ENCODE measurements around the gene MAP2. TPM values are rescaled to one million over a fixed set of nuclear protein-coding genes. Genes with fewer than 3 reads are reported as not detected.

Gene MAP2
- total RNA-seq, 1 donor from 2014 or later = 8.2 TPM

DNA sequence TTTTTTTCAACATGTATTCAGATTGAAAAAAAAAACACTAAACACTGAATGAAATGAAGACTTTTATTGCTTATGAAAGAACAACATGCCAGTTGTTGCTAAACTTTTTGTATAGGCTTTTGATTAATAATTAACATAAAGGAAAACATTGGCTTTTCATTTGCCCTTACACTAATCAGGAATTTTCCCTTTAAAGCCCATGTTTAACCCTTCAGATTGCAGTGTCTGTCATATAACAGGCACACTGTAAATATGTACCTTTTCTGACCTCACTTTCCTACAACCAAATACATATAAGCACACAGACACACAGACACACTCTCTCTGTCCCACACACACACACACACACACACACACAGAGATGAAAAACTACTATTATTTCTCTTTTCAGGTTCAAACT lies 84.4 kb downstream of the MAP2 start:
- TF ChIP-seq, protein P1, sequence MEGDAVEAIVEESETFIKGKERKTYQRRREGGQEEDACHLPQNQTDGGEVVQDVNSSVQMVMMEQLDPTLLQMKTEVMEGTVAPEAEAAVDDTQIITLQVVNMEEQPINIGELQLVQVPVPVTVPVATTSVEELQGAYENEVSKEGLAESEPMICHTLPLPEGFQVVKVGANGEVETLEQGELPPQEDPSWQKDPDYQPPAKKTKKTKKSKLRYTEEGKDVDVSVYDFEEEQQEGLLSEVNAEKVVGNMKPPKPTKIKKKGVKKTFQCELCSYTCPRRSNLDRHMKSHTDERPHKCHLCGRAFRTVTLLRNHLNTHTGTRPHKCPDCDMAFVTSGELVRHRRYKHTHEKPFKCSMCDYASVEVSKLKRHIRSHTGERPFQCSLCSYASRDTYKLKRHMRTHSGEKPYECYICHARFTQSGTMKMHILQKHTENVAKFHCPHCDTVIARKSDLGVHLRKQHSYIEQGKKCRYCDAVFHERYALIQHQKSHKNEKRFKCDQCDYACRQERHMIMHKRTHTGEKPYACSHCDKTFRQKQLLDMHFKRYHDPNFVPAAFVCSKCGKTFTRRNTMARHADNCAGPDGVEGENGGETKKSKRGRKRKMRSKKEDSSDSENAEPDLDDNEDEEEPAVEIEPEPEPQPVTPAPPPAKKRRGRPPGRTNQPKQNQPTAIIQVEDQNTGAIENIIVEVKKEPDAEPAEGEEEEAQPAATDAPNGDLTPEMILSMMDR (IDR thresholded peaks at IDR 0.05; ENCODE audit: insufficient read depth, low read length, severe bottlenecking) = no peak
- FAIRE-seq (no peak), DNase-seq (ENCODE audit: low read depth) (no peak)
- no peak overlapping the region for H3K4me3 ChIP-seq (ENCODE audit: low read depth, low read length)
- H3K27me3 ChIP-seq (ENCODE audit: control insufficient read depth, insufficient read depth, low read length) = no peaks in the 10 kb centered on the region
- H3K36me3 ChIP-seq (ENCODE audit: control insufficient read depth, insufficient read depth, low read length) = no peaks in the 10 kb centered on the region

DNA sequence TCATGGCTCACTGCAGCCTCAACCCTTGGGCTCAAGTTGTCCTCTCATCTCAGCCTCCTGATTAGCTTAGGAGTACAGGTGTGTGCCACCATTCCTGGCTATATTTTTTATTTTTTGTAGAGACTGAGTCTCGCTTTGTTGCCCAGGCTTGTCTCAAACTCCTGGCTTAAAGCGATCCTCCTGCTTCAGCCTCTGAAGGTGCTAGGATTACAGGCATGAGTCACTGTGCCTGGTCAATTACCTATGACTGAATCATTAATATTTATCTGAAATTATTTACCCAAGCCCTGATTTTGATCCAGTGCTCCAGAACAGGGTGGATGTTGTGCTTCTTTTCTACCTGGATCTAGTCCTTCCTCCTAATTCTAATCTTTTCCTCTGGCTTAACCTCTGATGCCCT lies 87.8 kb downstream of the MAP2 start:
- DNase-seq (ENCODE audit: low read depth) (peak; percentile 68), FAIRE-seq (no peak)

DNA sequence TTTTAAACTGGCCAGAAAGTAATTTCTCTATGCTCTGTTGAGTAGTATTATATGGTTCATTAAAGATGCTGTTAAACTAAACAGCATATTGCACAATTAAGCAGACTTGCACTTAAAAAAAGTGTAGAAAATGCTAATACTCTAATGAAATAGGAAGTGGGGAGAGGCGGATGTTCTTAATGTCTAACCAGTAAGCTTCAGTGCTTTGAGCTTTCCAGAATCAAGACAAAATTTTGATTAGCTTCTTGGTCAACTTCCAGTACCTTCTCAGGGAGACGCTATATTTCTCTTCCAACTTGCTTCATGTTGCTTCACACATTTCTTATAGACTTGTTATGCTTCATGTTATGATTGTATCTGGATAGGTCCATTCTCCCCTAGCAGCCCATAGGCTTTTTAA lies 89.1 kb downstream of the MAP2 start:
- Histone ChIP-seq H3K36me3 (ENCODE audit: control insufficient read depth, insufficient read depth, low read length) (no peaks in the 10 kb centered on the region), H3K27me3 (ENCODE audit: control insufficient read depth, insufficient read depth, low read length) (no peaks in the 10 kb centered on the region), H3K4me3 (ENCODE audit: low read depth, low read length) (no peak overlapping the region)
- TF ChIP-seq, protein P1 (IDR thresholded peaks at IDR 0.05; ENCODE audit: insufficient read depth, low read length, severe bottlenecking) = no peak
- DNase-seq (ENCODE audit: low read depth) (no peak), FAIRE-seq (no peak)

More for the DNA sequence above, 87.8 kb downstream of the MAP2 start:
- H3K36me3 ChIP-seq (ENCODE audit: control insufficient read depth, insufficient read depth, low read length) = no peaks in the 10 kb centered on the region
- no peaks in the 10 kb centered on the region for H3K27me3 ChIP-seq (ENCODE audit: control insufficient read depth, insufficient read depth, low read length)
- TF ChIP-seq, protein P1 (IDR thresholded peaks at IDR 0.05; ENCODE audit: insufficient read depth, low read length, severe bottlenecking) = no peak
- no peak overlapping the region for H3K4me3 ChIP-seq (ENCODE audit: low read depth, low read length)

DNA sequence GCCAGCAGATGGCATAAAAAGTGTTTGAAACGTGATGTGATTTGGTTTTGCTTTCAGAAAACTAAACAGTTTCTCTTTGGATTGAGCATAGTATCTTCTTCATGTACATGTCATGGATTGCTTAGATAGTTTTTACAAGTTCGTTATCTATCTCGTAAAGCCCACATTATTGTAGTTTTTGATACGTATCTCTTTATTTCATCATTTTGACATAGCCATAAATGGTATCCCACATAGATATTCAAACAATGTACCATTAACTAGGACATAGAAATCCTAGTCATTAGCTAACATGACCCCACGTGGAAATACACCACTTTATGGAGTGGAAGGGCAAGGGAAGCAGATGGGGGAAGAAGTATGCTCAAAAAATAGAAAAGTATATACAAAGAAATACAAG lies 93.6 kb downstream of the MAP2 start:
- no peak for FAIRE-seq
- TF ChIP-seq, protein P1 (IDR thresholded peaks at IDR 0.05; ENCODE audit: insufficient read depth, low read length, severe bottlenecking) = no peak
- Histone ChIP-seq H3K27me3 (ENCODE audit: control insufficient read depth, insufficient read depth, low read length) (no peaks in the 10 kb centered on the region), H3K4me3 (ENCODE audit: low read depth, low read length) (no peak overlapping the region), H3K36me3 (ENCODE audit: control insufficient read depth, insufficient read depth, low read length) (no peaks in the 10 kb centered on the region)
- DNase-seq (ENCODE audit: low read depth) = no peak

DNA sequence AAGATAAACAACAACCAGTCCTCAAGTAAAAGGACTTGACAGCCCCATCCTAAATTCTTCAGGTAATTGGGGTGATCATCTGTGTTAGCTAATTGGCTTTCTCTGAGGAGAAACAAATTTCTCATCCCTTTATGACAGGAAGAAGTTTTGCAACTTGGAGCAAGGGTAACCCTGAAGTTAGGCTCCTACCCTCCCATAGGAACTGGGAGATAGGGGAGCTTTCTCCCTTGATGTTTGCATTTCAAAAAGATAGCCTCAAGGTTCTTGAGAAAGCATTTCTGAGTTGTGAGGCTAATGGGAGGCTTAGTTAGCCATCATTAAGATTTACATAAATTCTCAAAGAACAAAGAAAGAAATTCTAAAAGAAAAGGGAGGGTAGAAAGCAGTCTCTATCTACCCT lies 95.4 kb downstream of the MAP2 start:
- FAIRE-seq (no peak), DNase-seq (ENCODE audit: low read depth) (no peak)
- Histone ChIP-seq H3K4me3 (ENCODE audit: low read depth, low read length) (no peak overlapping the region), H3K36me3 (ENCODE audit: control insufficient read depth, insufficient read depth, low read length) (no peaks in the 10 kb centered on the region), H3K27me3 (ENCODE audit: control insufficient read depth, insufficient read depth, low read length) (no peaks in the 10 kb centered on the region)
- TF ChIP-seq, protein P1 (IDR thresholded peaks at IDR 0.05; ENCODE audit: insufficient read depth, low read length, severe bottlenecking) = no peak

DNA sequence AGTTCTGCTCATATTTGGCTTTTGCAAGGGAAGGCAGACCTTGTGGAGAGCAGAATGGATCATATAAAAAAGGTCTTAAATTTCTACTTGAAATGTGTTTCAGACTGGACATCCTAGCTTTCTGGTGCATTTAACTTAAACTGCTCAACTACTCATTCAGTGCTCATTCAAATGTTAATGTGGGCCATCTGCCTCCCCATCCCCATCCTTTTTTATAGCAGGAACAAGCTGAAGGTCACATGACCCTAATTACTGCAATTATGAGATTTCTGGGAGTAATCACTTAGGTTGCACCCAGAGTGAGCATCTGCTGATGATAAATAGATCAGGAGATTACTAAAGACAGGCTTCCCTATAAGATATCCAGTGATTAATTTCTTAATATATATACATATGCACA lies 96.1 kb downstream of the MAP2 start:
- TF ChIP-seq, protein P1 (IDR thresholded peaks at IDR 0.05; ENCODE audit: insufficient read depth, low read length, severe bottlenecking) = no peak
- Histone ChIP-seq H3K36me3 (ENCODE audit: control insufficient read depth, insufficient read depth, low read length) (no peaks in the 10 kb centered on the region), H3K27me3 (ENCODE audit: control insufficient read depth, insufficient read depth, low read length) (no peaks in the 10 kb centered on the region), H3K4me3 (ENCODE audit: low read depth, low read length) (no peak overlapping the region)
- DNase-seq (ENCODE audit: low read depth) = no peak
- FAIRE-seq = no peak

Measured in bronchial epithelial cell (primary cell).